ENCODE measurements around the gene TRAM2.

GRCh38 chr6:52572536-52572935 lies 4.3 kb downstream of the TRAM2 start:
- TF ChIP-seq POLR2AphosphoS5 (IDR thresholded peaks at IDR 0.05; ENCODE audit: insufficient read depth in 1 of 2, low read depth in 1 of 2) (no peak), CTCF (IDR thresholded peaks at IDR 0.05) (no peak)

Data from vagina (tissue), 2 donors.